Activated naive CD4-positive, alpha-beta T cell treated with anti-CD3 and anti-CD28 coated beads, Interleukin-2, amount 10 ng/mL, durations not matched to agents 7 days and 5 days (primary cell): ENCODE measurements around the gene FOXO3.
"Not testable (repeated sequence)": the region's sequence is repeated elsewhere in the genome, so short reads cannot be mapped to it uniquely, and the experiment has no call there.

Experiments used
- CTCF ChIA-PET: fragments of 350-600 bp; sonication (Branson Sonifier 250); formaldehyde crosslinking; loops from one replicate; lab custom pipeline; 2021; ENCODE audit warnings: antibody characterized with exemption; lab: Charles Lee
- DNase-seq: peaks from one replicate; pipeline ENCODE4 v3.0.0-alpha.2; 2020
- H3K27ac Mint-ChIP-seq: one replicate; pipeline ENCODE4 v1.8.0; 2021; ENCODE audit warnings: mild to moderate bottlenecking, moderate library complexity, mixed read lengths
- H3K27me3 Mint-ChIP-seq: one replicate; pipeline ENCODE4 v1.8.0; 2021; ENCODE audit warnings: mild to moderate bottlenecking, mixed read lengths
- H3K36me3 Mint-ChIP-seq: one replicate; pipeline ENCODE4 v1.8.0; 2021; ENCODE audit warnings: mixed read lengths
- H3K4me1 Mint-ChIP-seq: one replicate; pipeline ENCODE4 v1.8.0; 2021; ENCODE audit warnings: mixed read lengths
- H3K4me3 Mint-ChIP-seq: one replicate; pipeline ENCODE4 v1.8.0; 2021; ENCODE audit warnings: mild to moderate bottlenecking, moderate library complexity, mixed read lengths
- H3K9me3 Mint-ChIP-seq: one replicate; pipeline ENCODE4 v1.8.0; 2021; ENCODE audit warnings: mixed read lengths

Gene FOXO3

DNA sequence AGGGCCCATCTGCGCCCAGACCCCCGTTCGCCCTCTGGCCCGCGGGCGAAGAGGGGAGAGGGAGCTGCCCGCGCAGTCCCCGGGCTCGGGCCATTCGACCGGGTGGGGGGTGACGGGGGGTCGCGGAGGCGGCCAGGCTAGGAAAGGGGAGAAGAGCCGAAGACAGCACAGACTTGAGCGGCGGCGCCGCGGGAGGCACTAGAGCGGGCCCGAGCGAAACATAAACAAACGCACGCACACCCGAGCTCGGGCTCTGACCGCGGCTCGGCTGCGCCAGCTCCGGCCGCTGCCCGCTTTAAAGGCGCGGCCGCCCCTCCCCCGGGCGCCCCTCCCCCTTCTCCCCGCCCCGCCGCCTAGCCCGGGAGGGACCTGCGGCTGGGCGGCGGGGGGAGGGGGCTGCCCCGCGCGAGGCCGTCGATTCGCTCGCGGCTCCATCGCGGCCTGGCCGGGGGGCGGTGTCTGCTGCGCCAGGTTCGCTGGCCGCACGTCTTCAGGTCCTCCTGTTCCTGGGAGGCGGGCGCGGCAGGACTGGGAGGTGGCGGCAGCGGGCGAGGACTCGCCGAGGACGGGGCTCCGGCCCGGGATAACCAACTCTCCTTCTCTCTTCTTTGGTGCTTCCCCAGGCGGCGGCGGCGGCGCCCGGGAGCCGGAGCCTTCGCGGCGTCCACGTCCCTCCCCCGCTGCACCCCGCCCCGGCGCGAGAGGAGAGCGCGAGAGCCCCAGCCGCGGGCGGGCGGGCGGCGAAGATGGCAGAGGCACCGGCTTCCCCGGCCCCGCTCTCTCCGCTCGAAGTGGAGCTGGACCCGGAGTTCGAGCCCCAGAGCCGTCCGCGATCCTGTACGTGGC lies at the start of gene FOXO3:
Gene FOXO3, plus strand, starts transcription at position 455 of the 846 bp plus-strand sequence. Its CDS starts 292 bp downstream, at position 747.
- DNase-seq, result peak; percentile 72
- Mint-ChIP-seq H3K4me1 (peaks cover 45% of the 10 kb centered on the region), H3K27me3 (peaks cover 37% of the 10 kb centered on the region), H3K36me3 (peaks cover 16% of the 10 kb centered on the region), H3K4me3 (peak within 1 kb of the TSS; percentile 94), H3K27ac (peak within 1 kb of the TSS; percentile 87), H3K9me3 (no peaks in the 10 kb centered on the region)
- CTCF ChIA-PET, result no interaction called here

DNA sequence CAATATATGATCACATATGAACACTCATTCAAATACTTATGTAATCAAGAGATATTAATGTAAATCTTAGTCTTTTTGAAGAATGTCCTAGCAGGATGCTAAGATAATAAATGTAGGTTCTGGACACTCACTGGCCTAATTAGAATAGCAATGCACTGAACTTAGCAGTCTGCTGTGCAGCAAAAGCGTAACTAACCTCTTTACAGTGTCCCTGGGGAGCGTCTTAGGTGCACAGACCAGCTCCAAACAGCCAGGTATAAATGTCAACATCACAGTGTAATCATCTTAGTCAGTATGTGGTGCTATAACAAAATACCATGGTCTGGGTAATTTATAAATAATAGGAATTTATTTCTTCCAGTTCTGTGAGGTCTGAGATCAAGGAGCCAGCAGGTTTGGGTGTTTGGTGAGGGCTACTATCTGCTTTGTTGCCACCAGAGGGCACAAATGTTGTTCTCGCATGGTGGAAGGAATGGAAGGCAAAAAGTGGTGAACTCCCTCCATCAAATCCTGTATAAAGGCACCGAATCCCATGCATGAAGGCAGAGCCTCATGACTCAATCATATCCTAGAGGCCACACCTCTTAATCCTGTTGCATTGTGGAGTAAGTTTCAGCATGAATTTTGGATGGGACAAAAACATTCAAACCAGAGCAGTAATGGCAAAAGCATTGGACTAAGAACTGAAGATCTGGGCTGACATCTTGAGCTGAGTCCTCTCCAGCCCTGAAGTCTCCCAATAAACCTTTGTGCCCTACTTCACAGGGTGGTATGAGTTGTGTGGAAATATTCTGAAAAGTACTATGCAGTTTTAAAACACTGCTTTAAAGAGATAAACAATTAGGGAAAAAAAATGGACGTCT lies 41.8 kb upstream of the FOXO3 start:
- no peaks in the 10 kb centered on the region for H3K4me1 Mint-ChIP-seq
- peak; percentile 36 for DNase-seq
- no peak overlapping the region for H3K4me3 Mint-ChIP-seq
- CTCF ChIA-PET, result interaction anchor here (0.8 to 1.4 kb wide), 5 partner anchors 14 to 375 kb away, joined by 3 to 4 read pairs (median 3); no protein-coding TSS in a partner anchor
- no peak overlapping the region for H3K27ac Mint-ChIP-seq
- H3K9me3 Mint-ChIP-seq, result no peaks in the 10 kb centered on the region
- no peaks in the 10 kb centered on the region for H3K27me3 Mint-ChIP-seq
- no peaks in the 10 kb centered on the region for H3K36me3 Mint-ChIP-seq

DNA sequence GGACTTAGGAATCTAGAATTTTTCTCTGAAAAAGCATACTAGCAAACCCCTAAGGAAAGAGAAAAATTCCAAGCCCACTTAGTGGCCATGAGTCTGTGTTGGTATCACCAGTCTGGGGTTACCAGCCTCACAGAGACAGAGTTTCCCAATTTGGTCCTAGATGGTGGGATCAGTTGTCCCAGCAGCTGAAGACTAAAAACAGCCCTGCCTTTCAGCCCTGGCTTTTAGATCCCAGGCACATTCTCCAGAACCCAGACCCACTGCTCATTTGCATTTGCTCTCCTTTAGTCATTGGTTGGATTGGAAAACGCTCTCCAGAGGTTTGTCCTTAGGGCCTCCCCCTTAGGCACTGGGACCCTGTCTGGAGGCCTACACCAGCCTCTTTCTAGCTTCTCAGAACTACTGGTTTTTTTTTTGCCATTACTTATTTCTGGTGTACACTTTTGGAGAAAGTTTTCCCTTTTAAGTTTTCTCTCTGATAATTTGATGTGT lies 39.1 kb upstream of the FOXO3 start:
- no peak for DNase-seq
- no peak overlapping the region for H3K4me3 Mint-ChIP-seq
- H3K27ac Mint-ChIP-seq, result no peak overlapping the region
- H3K9me3 Mint-ChIP-seq, result no peaks in the 10 kb centered on the region
- H3K27me3 Mint-ChIP-seq, result no peaks in the 10 kb centered on the region
- CTCF ChIA-PET, result interaction anchor here (0.6 to 0.9 kb wide), 4 partner anchors 10 to 433 kb away, joined by 3 to 4 read pairs (median 3); no protein-coding TSS in a partner anchor
- no peaks in the 10 kb centered on the region for H3K4me1 Mint-ChIP-seq
- H3K36me3 Mint-ChIP-seq, result no peaks in the 10 kb centered on the region

DNA sequence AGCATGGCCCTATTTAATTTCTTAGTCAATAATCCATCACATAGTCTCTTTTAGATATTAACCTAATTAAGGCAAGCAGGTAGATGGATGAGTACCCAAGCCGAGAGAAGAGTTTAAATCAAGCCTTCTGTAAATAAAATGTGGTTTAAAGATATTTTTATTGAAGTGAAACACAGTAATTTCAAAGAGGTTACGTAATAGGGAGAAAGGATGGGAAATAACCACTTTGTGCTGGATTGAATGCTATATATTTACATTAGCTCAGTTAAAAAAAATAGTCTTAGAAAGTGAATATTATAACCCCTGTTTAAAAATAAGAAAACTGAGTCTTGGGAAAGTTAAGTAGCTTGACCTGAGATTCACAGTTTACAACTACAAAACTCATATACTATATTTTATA lies 37.0 kb upstream of the FOXO3 start:
- no peak overlapping the region for H3K27ac Mint-ChIP-seq
- no peak for DNase-seq
- no peaks in the 10 kb centered on the region for H3K4me1 Mint-ChIP-seq
- H3K36me3 Mint-ChIP-seq, result no peaks in the 10 kb centered on the region
- no peak overlapping the region for H3K4me3 Mint-ChIP-seq
- CTCF ChIA-PET, result interaction anchor here (1.2 to 1.8 kb wide), 5 partner anchors 11 to 432 kb away, joined by 3 to 6 read pairs (median 4); no protein-coding TSS in a partner anchor
- H3K9me3 Mint-ChIP-seq, result no peaks in the 10 kb centered on the region
- H3K27me3 Mint-ChIP-seq, result peaks cover 5% of the 10 kb centered on the region

DNA sequence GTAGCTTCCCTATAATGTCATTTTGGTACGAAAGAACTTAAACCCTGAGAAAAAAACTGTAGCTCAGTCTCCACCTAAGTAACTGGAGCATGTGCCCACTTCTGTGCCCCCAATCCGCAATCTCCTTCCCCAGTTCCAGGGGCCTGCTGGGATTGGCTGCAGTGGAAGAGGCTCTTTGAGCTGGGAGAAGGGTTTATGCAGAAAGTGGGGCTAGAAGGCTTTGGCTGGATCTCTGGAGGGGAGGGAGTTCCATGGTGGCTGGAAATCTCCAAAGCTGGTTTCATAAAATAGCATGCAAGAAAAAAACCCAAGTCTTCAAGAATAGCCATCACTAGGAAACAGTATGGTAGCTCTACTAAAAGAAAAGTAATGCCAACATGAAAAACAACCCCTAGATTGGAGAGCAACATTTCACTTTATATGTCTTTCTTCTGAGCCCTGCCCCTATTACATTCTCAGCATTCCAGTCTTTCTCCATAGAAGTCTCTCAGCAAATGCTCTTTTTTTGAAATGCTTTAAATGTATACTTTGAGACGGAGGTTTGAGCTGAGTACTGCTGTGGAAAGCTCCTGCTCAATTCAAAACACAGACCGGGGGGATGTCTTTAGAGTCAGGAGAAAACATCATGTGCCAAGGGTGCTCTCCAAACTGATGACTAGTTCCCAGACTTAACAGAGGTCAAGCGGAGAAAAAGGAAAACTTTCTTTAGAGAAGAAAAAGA lies 36.0 kb upstream of the FOXO3 start:
- peaks cover 5% of the 10 kb centered on the region for H3K27me3 Mint-ChIP-seq
- DNase-seq, result no peak
- H3K9me3 Mint-ChIP-seq, result no peaks in the 10 kb centered on the region
- H3K36me3 Mint-ChIP-seq, result no peaks in the 10 kb centered on the region
- CTCF ChIA-PET, result interaction anchor here (1.0 to 1.8 kb wide), 7 partner anchors 12 to 431 kb away, joined by 3 to 6 read pairs (median 4); no protein-coding TSS in a partner anchor
- H3K4me3 Mint-ChIP-seq, result no peak overlapping the region
- H3K27ac Mint-ChIP-seq, result no peak overlapping the region
- H3K4me1 Mint-ChIP-seq, result no peaks in the 10 kb centered on the region

DNA sequence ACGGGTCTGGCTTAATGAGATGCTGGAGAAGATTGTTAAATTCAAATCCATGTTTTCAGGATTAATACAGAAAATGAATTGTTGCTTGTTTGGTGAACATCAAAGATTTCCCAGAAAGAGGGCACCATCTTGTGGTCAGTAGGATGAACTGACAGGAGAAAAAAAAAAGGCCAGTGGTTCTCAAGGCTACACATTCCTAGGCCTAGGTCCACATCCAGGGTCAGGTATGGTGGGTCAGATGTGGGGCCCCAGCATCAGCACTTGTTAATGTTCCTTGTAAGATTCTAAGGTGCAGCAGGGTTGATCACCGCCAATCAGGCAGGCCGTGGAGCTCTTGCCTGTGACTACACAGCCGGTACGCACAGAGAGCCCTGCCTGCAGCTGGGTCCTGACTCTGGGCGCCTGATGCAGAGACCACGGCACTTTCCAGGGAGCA lies 34.0 kb upstream of the FOXO3 start:
- CTCF ChIA-PET, result interaction anchor here (1.1 kb wide), 2 partner anchors 18 to 34 kb away, joined by 3 read pairs; no protein-coding TSS in a partner anchor
- H3K36me3 Mint-ChIP-seq, result no peaks in the 10 kb centered on the region
- no peaks in the 10 kb centered on the region for H3K4me1 Mint-ChIP-seq
- no peak overlapping the region for H3K4me3 Mint-ChIP-seq
- no peak for DNase-seq
- peaks cover 9% of the 10 kb centered on the region for H3K27me3 Mint-ChIP-seq
- no peak overlapping the region for H3K27ac Mint-ChIP-seq
- no peaks in the 10 kb centered on the region for H3K9me3 Mint-ChIP-seq

DNA sequence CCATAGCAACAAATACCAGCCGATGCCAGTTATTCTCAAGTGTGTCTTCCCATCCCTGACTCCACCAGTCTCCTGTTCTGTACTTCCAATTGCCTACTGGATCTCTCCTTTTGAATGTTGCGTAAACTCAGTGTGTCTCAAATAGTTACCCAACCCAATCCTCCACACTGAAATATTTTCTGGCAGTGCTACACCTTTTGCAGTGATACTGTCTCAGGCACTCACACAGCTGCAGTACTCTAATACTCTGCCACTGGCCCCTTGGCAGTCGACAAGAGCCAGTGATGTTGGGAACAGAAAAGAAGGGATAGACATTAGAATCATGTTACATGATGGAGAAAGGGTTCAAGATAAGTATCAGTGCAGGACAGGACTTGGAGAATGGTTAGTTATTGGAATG lies 31.8 kb upstream of the FOXO3 start:
- Mint-ChIP-seq H3K4me1 (no peaks in the 10 kb centered on the region), H3K27me3 (peaks cover 11% of the 10 kb centered on the region), H3K27ac (no peak overlapping the region), H3K9me3 (no peaks in the 10 kb centered on the region), H3K36me3 (no peaks in the 10 kb centered on the region), H3K4me3 (no peak overlapping the region)
- CTCF ChIA-PET, result interaction anchor here (1.0 to 2.1 kb wide), 3 partner anchors 13 to 544 kb away, joined by 3 to 7 read pairs (median 3); no protein-coding TSS in a partner anchor
- no peak for DNase-seq

DNA sequence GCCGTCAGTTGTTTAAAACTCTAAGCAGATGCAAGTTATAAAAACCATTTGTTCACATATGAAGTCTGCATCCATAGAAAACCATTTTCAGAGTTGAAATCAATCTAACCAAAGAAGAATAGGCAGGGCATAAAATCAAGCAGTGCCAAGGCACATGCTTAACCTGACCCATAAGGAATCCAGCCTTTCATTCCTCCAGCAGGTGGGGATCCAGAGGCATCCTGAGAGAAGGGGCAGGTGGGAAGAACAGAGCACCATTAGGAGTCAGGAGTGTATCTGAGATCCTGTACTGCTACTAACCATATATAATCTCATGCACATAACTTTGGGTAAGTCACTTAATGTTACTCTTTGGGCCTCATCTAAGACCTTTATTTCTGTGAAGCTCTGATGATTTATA lies 29.4 kb upstream of the FOXO3 start:
- Mint-ChIP-seq H3K4me3 (no peak overlapping the region), H3K4me1 (no peaks in the 10 kb centered on the region), H3K27ac (no peak overlapping the region), H3K27me3 (peaks cover 29% of the 10 kb centered on the region), H3K9me3 (no peaks in the 10 kb centered on the region), H3K36me3 (no peaks in the 10 kb centered on the region)
- CTCF ChIA-PET, result no interaction called here
- DNase-seq, result no peak

DNA sequence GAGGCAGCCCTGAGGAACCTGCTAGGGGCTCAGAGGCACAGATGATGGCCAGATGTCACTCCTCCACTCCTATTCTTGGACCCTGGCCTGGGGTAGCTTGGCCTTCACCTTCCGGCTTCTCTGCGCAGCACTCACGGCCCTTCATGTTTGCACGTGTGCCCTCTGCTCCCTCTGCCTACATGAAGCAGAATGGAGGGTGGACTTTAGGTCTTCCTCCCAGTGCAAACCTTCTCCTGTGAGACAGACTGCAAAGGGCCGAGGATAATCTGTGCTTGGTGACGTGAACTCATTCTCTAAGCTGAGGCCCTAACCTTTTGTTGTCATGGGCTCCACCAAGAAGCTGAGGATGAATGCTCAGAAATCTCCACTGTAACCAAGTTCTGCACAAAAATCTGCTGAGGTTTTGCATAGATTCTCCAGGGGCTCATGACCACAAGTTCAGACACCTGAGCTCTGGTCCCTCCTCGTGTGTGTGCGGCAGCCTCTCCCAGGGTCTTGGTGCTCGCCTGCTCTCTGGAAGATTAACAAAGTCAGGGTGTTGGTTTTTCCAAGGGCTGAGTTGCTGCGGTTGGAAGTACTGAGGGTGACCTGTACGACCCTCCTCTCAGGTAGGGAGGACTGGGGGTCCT lies 25.5 kb upstream of the FOXO3 start:
- Mint-ChIP-seq H3K27ac (no peak overlapping the region), H3K36me3 (no peaks in the 10 kb centered on the region), H3K4me3 (no peak overlapping the region), H3K9me3 (no peaks in the 10 kb centered on the region), H3K4me1 (no peaks in the 10 kb centered on the region), H3K27me3 (peaks cover 33% of the 10 kb centered on the region)
- no peak for DNase-seq
- CTCF ChIA-PET, result interaction anchor here (1.5 kb wide), 1 partner anchor 538 kb away, joined by 5 read pairs; no protein-coding TSS in a partner anchor

DNA sequence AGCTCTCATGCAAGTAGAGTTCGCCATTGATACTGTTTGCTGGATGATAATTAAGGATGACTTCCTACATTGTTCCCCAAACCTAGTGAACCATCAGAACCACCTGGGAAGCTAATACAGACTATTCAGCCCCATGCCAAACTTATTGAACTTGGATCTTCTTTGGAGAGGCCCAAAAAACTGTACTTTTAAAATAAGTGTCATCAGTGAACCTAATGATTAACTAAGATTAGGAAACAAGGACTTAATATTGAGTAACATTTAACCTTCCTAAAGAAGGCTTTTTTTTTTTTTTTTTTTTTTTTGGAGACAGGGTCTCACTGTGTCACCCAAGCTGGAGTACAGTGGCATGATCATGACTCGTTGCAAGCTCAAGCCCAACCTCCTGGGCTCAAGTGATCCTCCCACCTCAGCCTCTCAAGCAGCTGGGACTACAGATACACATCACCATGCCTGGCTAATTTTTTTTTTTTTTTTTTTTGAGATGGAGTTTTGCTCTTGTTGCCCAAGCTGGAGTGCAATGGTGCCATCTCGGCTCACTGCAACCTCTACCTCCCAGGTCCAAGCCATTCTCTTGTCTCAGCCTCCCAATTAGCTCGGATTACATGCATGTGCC lies 24.7 kb upstream of the FOXO3 start:
- H3K4me1 Mint-ChIP-seq, H3K36me3 Mint-ChIP-seq, H3K27ac Mint-ChIP-seq, CTCF ChIA-PET, DNase-seq, H3K9me3 Mint-ChIP-seq, H3K4me3 Mint-ChIP-seq: not testable (repeated sequence)
- peaks cover 31% of the 10 kb centered on the region for H3K27me3 Mint-ChIP-seq

DNA sequence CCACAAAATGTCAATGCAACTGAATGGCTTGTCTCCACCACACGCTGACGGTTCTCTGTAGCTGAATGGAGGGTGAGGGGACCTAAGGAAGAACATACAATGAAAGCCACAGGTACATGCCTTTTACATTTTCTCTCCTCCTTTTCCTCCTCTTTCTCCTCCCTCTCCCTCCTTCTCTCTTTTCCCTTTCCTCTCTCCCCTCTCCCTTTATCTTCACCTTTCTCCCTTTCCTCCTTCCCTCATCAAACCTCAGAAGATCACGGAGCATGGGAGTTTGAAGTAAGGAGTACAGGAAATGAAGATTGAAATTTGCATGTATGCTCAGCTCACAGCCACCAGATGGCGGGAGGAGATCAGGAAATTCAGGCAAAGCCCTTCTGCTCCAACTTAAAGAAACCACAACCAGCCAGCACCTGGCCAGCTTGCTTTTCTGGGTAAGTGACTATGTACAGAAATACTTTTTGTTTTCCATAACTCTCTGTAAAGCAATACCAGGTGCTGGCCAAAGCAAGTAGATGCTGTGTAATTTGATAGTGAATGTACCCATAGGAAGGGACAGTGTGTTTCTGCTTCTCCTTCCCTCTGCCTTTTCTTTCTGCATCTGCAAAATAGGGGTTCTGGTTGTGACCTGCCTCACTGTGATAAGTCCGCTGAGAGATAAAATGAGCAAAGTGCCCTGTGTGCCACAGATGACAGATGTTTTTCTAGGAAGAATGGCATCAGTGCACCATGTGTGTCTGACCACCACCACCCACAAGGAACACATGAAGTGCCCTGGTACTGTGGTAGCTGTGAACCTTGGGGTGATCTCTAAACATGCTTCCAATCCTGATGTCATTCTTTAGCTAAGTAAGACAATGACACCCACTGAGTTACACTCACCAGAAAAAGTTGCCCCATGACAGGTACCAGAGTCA lies 18.6 kb upstream of the FOXO3 start:
- no peaks in the 10 kb centered on the region for H3K36me3 Mint-ChIP-seq
- H3K4me1 Mint-ChIP-seq, result peaks cover 15% of the 10 kb centered on the region
- no peaks in the 10 kb centered on the region for H3K9me3 Mint-ChIP-seq
- CTCF ChIA-PET, result interaction anchor here (0.6 to 7.5 kb wide), 26 partner anchors 9 to 552 kb away, joined by 3 to 90 read pairs (median 4); partner anchors contain the start of genes ARMC2 and SESN1
- no peak overlapping the region for H3K4me3 Mint-ChIP-seq
- H3K27ac Mint-ChIP-seq, result no peak overlapping the region
- peak; percentile 81 for DNase-seq
- peaks cover 35% of the 10 kb centered on the region for H3K27me3 Mint-ChIP-seq
